ENCODE results near the gene DPYD.
"Not testable (repeated sequence)": the region's sequence is repeated elsewhere in the genome, so short reads cannot be mapped to it uniquely, and the experiment has no call there.

DPYD gene

GRCh38 chr1:97277891-97278654 lies 642.8 kb downstream of the DPYD start:
- DNase-seq (ENCODE audit: low read depth), result peak; percentile 61

GRCh38 chr1:97271916-97272788 lies 648.7 kb downstream of the DPYD start:
- DNase-seq (ENCODE audit: low read depth), result no peak

GRCh38 chr1:97270508-97271307 lies 650.1 kb downstream of the DPYD start:
- no peak for DNase-seq (ENCODE audit: low read depth)

- no peak for DNase-seq (ENCODE audit: low read depth)
Measured at GRCh38 chr1:97265630-97266029, 655.2 kb downstream of the DPYD start.

- no peak for DNase-seq (ENCODE audit: low read depth)
Measured at GRCh38 chr1:97262842-97263241, 658.0 kb downstream of the DPYD start.

- DNase-seq (ENCODE audit: low read depth), result no peak
Measured at GRCh38 chr1:97258597-97258996, 662.2 kb downstream of the DPYD start.

GRCh38 chr1:97254731-97255463 lies 665.9 kb downstream of the DPYD start:
- no peak for DNase-seq (ENCODE audit: low read depth)

GRCh38 chr1:97252925-97253324 lies 667.9 kb downstream of the DPYD start:
- no peak for DNase-seq (ENCODE audit: low read depth)

GRCh38 chr1:97252076-97252475 lies 668.8 kb downstream of the DPYD start:
- peak; percentile 88 for DNase-seq (ENCODE audit: low read depth)

GRCh38 chr1:97247196-97247595 lies 673.6 kb downstream of the DPYD start:
- peak; percentile 51 for DNase-seq (ENCODE audit: low read depth)

- peak; percentile 5 for DNase-seq (ENCODE audit: low read depth)
Measured at GRCh38 chr1:97245682-97246081, 675.2 kb downstream of the DPYD start.

- DNase-seq (ENCODE audit: low read depth), result no peak
Measured at GRCh38 chr1:97245026-97245425, 675.8 kb downstream of the DPYD start.

GRCh38 chr1:97243973-97244560 lies 676.8 kb downstream of the DPYD start:
- peak; percentile 2 for DNase-seq (ENCODE audit: low read depth)

GRCh38 chr1:97238816-97239215 lies 682.0 kb downstream of the DPYD start:
- no peak for DNase-seq (ENCODE audit: low read depth)

GRCh38 chr1:97231354-97231753 lies 689.5 kb downstream of the DPYD start:
- not testable (repeated sequence) for DNase-seq (ENCODE audit: low read depth)

- DNase-seq (ENCODE audit: low read depth), result no peak
Measured at GRCh38 chr1:97212671-97213070, 708.2 kb downstream of the DPYD start.

- DNase-seq (ENCODE audit: low read depth), result no peak
Measured at GRCh38 chr1:97210307-97210706, 710.5 kb downstream of the DPYD start.

GRCh38 chr1:97209381-97209957 lies 711.4 kb downstream of the DPYD start:
- no peak for DNase-seq (ENCODE audit: low read depth)

- DNase-seq (ENCODE audit: low read depth), result no peak
Measured at GRCh38 chr1:97207868-97208267, 713.0 kb downstream of the DPYD start.

GRCh38 chr1:97204468-97204867 lies 716.4 kb downstream of the DPYD start:
- DNase-seq (ENCODE audit: low read depth), result no peak
